ENCODE data around the gene SHROOM3. TPM values are rescaled to one million over a fixed set of nuclear protein-coding genes. Genes with fewer than 3 reads are reported as not detected.

The SHROOM3 gene
- total RNA-seq, 6 experiments from 2014 or later = 39.1 to 98.7 (median 40.9) TPM

DNA sequence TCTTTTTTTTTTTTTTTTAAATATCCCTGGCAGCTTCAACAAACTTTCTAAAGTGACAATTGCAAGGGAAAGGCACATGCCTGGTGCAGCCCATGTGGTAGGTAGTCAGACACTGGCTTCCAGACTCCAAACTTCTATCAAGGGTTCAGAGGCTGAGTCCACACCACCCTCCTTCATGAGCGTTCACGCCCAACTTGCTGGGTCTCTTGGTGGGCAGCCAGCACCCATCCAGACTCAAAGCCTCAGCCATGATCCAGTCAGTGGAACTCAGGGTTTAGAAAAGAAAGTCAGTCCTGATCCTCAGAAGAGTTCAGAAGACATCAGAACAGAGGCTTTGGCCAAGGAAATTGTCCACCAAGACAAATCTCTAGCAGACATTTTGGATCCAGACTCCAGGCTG lies 321.4 kb downstream of the SHROOM3 start:
- H3K4me3 Mint-ChIP-seq = no peak overlapping the region; the same call in 1 of the 2 replicates
- TF ChIP-seq, protein P1, sequence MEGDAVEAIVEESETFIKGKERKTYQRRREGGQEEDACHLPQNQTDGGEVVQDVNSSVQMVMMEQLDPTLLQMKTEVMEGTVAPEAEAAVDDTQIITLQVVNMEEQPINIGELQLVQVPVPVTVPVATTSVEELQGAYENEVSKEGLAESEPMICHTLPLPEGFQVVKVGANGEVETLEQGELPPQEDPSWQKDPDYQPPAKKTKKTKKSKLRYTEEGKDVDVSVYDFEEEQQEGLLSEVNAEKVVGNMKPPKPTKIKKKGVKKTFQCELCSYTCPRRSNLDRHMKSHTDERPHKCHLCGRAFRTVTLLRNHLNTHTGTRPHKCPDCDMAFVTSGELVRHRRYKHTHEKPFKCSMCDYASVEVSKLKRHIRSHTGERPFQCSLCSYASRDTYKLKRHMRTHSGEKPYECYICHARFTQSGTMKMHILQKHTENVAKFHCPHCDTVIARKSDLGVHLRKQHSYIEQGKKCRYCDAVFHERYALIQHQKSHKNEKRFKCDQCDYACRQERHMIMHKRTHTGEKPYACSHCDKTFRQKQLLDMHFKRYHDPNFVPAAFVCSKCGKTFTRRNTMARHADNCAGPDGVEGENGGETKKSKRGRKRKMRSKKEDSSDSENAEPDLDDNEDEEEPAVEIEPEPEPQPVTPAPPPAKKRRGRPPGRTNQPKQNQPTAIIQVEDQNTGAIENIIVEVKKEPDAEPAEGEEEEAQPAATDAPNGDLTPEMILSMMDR (IDR thresholded peaks at IDR 0.05) = no peak
- no peak for DNase-seq
- H3K36me3 Mint-ChIP-seq (ENCODE audit: low read depth) = peaks cover 63% of the 10 kb centered on the region
- H3K4me1 Mint-ChIP-seq (ENCODE audit: low read depth) = peaks cover 83% of the 10 kb centered on the region
- H3K9me3 Mint-ChIP-seq = peaks cover 3% of the 10 kb centered on the region
- peak overlapping the region; percentile 93 for H3K27ac Mint-ChIP-seq
- peaks cover 13% of the 10 kb centered on the region for H3K27me3 Mint-ChIP-seq (ENCODE audit: insufficient read depth)

DNA sequence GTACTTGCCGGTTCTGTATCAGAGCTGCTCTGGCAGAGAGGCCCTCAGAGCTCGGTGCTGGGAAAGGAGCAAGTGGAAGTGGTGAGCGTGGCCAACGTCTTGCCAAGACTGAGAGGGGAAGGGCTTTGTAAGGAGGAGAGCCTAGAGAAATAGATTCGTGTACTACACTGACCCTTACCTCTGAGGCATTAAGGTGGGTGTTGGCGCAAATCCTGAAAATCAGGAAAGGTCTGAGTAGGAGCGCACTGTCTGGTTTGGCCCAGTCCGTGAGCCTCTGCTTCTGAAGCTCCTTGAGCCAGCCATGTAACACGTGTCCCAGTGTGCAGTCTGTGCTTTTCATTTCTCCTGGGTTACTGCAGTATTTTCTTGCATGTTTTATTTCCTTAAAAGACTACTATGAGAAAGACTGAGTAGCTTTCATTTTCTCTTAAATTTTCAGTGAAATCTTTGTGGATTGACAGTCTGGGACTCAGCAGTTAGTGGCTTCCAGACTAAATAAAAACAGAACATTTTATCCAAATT lies 322.4 kb downstream of the SHROOM3 start:
- H3K27ac Mint-ChIP-seq = peak overlapping the region; percentile 82
- peaks cover 13% of the 10 kb centered on the region for H3K27me3 Mint-ChIP-seq (ENCODE audit: insufficient read depth)
- no peak for DNase-seq
- TF ChIP-seq, protein P1 (IDR thresholded peaks at IDR 0.05) = no peak
- H3K36me3 Mint-ChIP-seq (ENCODE audit: low read depth) = peaks cover 64% of the 10 kb centered on the region
- H3K9me3 Mint-ChIP-seq = no peaks in the 10 kb centered on the region
- peak overlapping the region; percentile 35; the same call in 1 of the 2 replicates for H3K4me3 Mint-ChIP-seq
- peaks cover 80% of the 10 kb centered on the region for H3K4me1 Mint-ChIP-seq (ENCODE audit: low read depth)

DNA sequence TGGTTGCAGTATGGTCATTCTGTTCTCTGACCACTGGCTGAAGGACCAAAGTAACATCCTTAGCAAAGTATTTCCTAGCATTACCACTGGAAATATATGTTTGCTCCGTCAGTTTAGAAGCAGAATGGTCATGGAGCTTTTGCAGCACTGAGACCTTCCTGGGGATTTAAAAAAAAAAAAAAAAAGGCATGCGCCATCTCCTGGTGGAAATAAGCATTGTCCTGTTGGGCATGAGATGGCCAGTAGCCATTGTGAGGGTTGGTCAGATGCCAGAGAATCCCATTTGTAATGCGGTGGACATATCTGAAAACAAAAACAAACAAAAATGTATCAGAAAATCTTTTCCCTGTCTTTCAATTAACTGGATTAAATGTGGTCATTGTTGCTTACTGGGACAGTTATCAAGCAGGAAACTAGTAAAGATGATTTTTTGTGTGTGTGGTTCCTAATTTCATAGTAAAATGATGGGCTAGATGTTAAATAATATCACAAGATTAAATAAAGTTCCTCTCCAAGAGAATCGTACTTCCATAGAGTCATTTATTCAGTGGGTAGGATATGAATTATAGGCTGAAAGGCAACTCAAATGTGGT lies 323.4 kb downstream of the SHROOM3 start:
- Mint-ChIP-seq H3K27me3 (ENCODE audit: insufficient read depth) (peaks cover 11% of the 10 kb centered on the region), H3K27ac (peak overlapping the region; percentile 82), H3K36me3 (ENCODE audit: low read depth) (peaks cover 70% of the 10 kb centered on the region), H3K9me3 (no peaks in the 10 kb centered on the region), H3K4me1 (ENCODE audit: low read depth) (peaks cover 80% of the 10 kb centered on the region), H3K4me3 (peak overlapping the region; percentile 31; the same call in 1 of the 2 replicates)
- TF ChIP-seq, protein P1 (IDR thresholded peaks at IDR 0.05) = peak; percentile 95
- DNase-seq = peak; percentile 73

DNA sequence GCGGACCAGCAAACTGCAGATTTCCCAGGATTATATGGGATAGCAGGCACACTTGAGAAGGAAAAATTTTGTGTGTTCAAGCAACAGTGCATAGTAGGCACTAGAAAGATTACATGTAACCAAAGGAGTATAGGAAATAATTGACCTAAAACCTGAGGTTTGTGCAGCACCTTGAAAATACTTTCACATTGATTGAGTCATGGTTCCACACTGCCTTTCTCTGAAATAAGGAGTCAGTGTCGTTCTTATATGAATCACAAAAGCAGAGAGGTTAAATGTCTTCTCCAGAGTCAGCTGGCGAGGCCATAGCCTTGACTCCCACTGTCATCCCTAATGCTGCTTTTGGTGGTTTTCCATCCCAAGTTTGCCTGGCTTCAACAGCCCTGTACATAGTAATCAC lies 324.0 kb downstream of the SHROOM3 start:
- no peak for DNase-seq
- Mint-ChIP-seq H3K4me3 (no peak overlapping the region), H3K4me1 (ENCODE audit: low read depth) (peaks cover 77% of the 10 kb centered on the region), H3K27ac (peak overlapping the region; percentile 82; the same call in 1 of the 2 replicates), H3K36me3 (ENCODE audit: low read depth) (peaks cover 70% of the 10 kb centered on the region), H3K9me3 (no peaks in the 10 kb centered on the region), H3K27me3 (ENCODE audit: insufficient read depth) (peaks cover 11% of the 10 kb centered on the region)
- TF ChIP-seq, protein P1 (IDR thresholded peaks at IDR 0.05) = no peak

DNA sequence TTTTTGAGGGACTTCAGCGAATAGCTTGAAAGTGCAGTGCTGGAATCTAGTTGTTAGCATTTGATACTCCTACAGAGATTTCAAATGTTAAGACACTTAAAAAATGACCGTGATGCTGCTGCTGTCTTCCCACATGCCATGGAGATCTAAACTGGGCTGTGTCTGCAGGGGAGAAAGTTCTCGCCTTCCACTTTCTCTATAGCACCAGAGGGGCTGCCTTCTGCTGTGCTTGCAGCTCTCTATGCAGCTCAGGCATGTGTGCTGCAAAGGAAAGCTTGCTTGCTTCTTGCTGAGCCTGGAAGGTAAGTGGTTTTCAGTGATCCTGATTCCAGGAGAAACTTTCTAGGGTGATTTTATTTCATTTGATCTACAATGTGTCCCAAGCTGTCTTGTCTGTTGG lies 325.2 kb downstream of the SHROOM3 start:
- Mint-ChIP-seq H3K9me3 (no peaks in the 10 kb centered on the region), H3K27me3 (ENCODE audit: insufficient read depth) (peaks cover 11% of the 10 kb centered on the region), H3K4me3 (0 out of 2 replicates have a peak overlapping the region, but pooled peaks have one; percentile 3), H3K4me1 (ENCODE audit: low read depth) (peaks cover 77% of the 10 kb centered on the region), H3K27ac (peak overlapping the region; percentile 14; the same call in 1 of the 2 replicates), H3K36me3 (ENCODE audit: low read depth) (peaks cover 63% of the 10 kb centered on the region)
- TF ChIP-seq, protein P1 (IDR thresholded peaks at IDR 0.05) = no peak
- no peak for DNase-seq
